Lung (tissue), 12 donors: Measurements from ENCODE around the gene ANTKMT. TPM values are rescaled to one million over a fixed set of nuclear protein-coding genes. Genes with fewer than 3 reads are reported as not detected.

Experiments used
- ATAC-seq: fragments of 200-7000 bp; cut with Tn5 transposase; one replicate; pipeline ENCODE4 v1.9.1; 2020; ENCODE audit warnings: moderate number of reproducible peaks; ENCODE audit not compliant: insufficient read depth, low FRiP score
- DNase-seq, 3 donors: peaks; one replicate each; pipeline ENCODE4 v3.0.0-alpha.2; 2013 to 2017
- H3K27ac ChIP-seq, 2 donors: one replicate each; pipeline ENCODE4 v1.5.1; 2013; ENCODE audit warnings: mild to moderate bottlenecking in 2 of 2, moderate library complexity in 2 of 2, control low read depth in 1 of 2, inconsistent platforms in 1 of 2, low read depth in 1 of 2, low read length in 1 of 2
- H3K27me3 ChIP-seq, 3 donors: one replicate each; pipeline ENCODE4 v1.5.1; 2013; ENCODE audit warnings: low read length in 2 of 3; ENCODE audit not compliant: control insufficient read depth in 3 of 3, insufficient read depth in 3 of 3
- H3K36me3 ChIP-seq, 4 donors: one replicate each; pipeline ENCODE4 v1.5.1; 2013; ENCODE audit warnings: low read length in 4 of 4, mild to moderate bottlenecking in 1 of 4, moderate library complexity in 1 of 4; ENCODE audit not compliant: control insufficient read depth in 4 of 4, insufficient read depth in 4 of 4
- H3K4me1 ChIP-seq, 5 donors: one replicate each; pipeline ENCODE4 v1.5.1; 2013; ENCODE audit warnings: low read length in 5 of 5, mild to moderate bottlenecking in 2 of 5, moderate library complexity in 1 of 5; ENCODE audit not compliant: control insufficient read depth in 5 of 5, insufficient read depth in 5 of 5
- H3K4me3 ChIP-seq: one replicate; pipeline ENCODE4 v1.5.1; 2013; ENCODE audit warnings: mild to moderate bottlenecking, control low read depth, moderate library complexity
- H3K9ac ChIP-seq, 2 donors: one replicate each; pipeline ENCODE4 v1.5.1; 2013; ENCODE audit warnings: low read length in 2 of 2, control low read depth in 1 of 2; ENCODE audit not compliant: insufficient read depth in 1 of 2
- H3K9me3 ChIP-seq, 4 donors: one replicate each; pipeline ENCODE4 v1.5.1; 2013; ENCODE audit warnings: low read length in 3 of 4, mild to moderate bottlenecking in 1 of 4, moderate library complexity in 1 of 4; ENCODE audit not compliant: control insufficient read depth in 4 of 4, insufficient read depth in 3 of 4
- CTCF ChIP-seq: IDR thresholded peaks from 2 replicates; pipeline ENCODE4 v1.5.1; 2012; ENCODE audit warnings: mild to moderate bottlenecking; ENCODE audit errors: control extremely low read depth, extremely low read depth
- WGBS, 2 donors: extraction: QIAGEN DNeasy Blood & Tissue Kit; methylation state at CpG; one replicate each; pipeline ENCODE4 v1.1.7; 2013; 5-methylcytosine and 5-hydroxymethylcytosine counted together
- polyA plus RNA-seq, 2 donors: library from polyadenylated mRNA; stranded (reverse); fragments of 200-250 nt; gene quantifications; one replicate each; pipeline ENCODE4 v1.2.1, GENCODE V29; 2013
- total RNA-seq, 2 donors: library from RNA; depleted of rRNA in 1 of 2; stranded (reverse); fragments of >200 nt in 1 of 2; gene quantifications; one replicate each; pipeline ENCODE4 v1.2.1, GENCODE V29; 2014 to 2021
- donor health status: control.
- donor health status: control.
- donor health status: Bipolar disorder and iron deficiency.
- donor health status: healthy.
- donor health status: DM: yes; HTN: yes; CAD: no.

The ANTKMT gene
- total and polyA plus RNA-seq, 4 donors, result 9.2 to 65.7 (median 45.9) TPM

DNA sequence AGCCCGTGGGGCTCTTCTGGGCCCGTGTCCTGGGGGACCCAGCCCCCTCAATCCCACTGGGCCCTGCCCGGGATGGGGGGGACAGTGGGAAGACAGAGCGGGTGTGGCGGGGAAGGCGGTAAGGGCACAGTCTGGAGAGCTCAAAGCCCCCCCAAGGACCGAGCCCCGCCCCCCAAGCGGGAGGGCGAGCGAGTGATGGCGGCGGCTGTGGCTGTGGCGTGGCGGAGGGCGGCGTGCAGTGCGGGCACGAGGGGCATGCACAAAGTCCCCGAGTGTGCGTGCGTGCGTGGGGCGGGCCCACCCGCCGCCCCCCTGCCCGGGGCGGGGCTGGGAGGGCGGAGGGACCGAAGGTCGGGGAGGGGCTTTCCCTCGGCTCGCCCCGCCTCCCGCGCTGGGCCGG, 27.2 kb upstream of the ANTKMT start:
- ATAC-seq (no peak), DNase-seq (no peak)
- no peak for TF ChIP-seq CTCF
- H3K9me3 ChIP-seq, result peaks cover 0 to 8% (median 0%) of the 10 kb centered on the region in 4 donors
- WGBS, 2 donors, result 3 to 8% methylated on average over 15 to 37 of the region's 37 CpGs
- peaks cover 0 to 27% (median 9%) of the 10 kb centered on the region in 5 donors for H3K4me1 ChIP-seq
- H3K4me3 ChIP-seq, result no peak overlapping the region
- H3K27me3 ChIP-seq, result peaks cover 0 to 35% (median 25%) of the 10 kb centered on the region in 3 donors
- H3K9ac ChIP-seq, result no peak overlapping the region
- peaks cover 0 to under 1% (median 0%) of the 10 kb centered on the region in 4 donors for H3K36me3 ChIP-seq
- H3K27ac ChIP-seq, result no peak overlapping the region

DNA sequence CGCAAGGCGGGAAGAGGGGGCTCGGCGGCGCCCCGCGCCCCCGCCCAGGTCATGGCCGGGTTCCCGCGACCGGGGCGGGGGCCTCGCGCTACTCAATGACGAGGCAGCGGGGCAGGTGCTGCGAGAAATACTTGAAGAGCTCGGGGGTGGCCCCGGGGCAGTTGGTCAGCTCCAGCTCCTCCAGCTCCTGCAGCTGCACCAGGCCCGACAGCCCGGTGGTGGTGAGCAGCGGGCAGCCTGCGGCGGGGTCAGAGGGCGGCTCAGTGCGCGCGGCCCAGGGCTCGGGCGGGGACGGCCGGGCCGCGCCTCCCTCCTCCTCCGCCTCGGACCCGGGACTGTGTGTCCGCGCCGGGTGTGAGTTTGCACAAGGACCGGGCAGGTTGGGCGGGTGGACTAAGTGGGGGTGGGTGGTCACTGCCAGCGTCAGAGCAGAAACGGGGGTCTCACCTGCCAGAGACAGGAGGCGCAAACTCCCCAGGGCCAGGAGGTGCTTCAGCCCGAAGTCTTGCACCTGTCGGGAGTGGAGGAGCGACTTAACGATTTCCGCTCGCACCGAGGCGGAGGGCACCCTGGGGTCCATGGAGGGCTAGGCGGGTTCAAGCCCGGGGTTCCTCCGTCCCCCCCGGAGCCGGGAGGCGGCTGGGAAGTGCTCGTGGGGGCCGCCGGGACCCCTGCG, 26.6 kb upstream of the ANTKMT start:
- H3K9ac ChIP-seq, result no peak overlapping the region
- no peak overlapping the region for H3K27ac ChIP-seq
- peaks cover 0 to 22% (median 5%) of the 10 kb centered on the region in 5 donors for H3K4me1 ChIP-seq
- peaks cover 0 to 36% (median 25%) of the 10 kb centered on the region in 3 donors for H3K27me3 ChIP-seq
- H3K9me3 ChIP-seq, result peaks cover 0 to 8% (median 0%) of the 10 kb centered on the region in 4 donors
- no peaks in the 10 kb centered on the region for H3K36me3 ChIP-seq
- no peak overlapping the region for H3K4me3 ChIP-seq
- ATAC-seq, result no peak
- WGBS, 2 donors, result 2 to 3% methylated on average over 54 to 64 of the region's 64 CpGs
- TF ChIP-seq CTCF, result no peak
- DNase-seq, result no peak

DNA sequence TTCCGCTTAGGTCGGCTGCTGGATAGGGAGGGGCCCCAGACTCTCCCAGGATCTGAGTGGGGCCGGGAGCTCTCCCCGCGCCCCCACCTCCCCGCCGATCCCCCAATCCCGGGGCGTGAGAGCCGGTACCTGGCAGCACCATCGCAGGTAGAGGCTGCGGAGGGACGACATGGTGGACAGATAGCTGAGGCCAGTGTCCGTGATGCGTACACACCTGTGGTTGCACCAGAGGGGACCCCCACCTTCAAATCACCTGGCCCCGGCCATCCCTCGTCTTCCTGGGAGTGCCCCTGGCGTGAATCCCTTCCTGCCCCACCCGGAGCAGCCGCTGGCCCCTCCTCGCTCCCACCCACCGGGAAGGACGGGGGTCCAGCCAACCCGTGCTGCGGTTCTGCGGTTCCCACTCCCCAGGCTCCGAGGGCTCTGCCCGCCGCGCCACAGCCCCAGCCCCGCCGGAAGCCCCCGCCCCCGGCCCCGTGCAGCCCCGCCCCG, 26.0 kb upstream of the ANTKMT start:
- no peak for ATAC-seq
- 2% methylated on average over 29 to 37 of the region's 37 CpGs for WGBS, 2 donors

More for the DNA sequence above, 26.0 kb upstream of the ANTKMT start:
- no peak for TF ChIP-seq CTCF
- no peak for DNase-seq
- Histone ChIP-seq H3K4me1 (peaks cover 0 to 16% (median 2%) of the 10 kb centered on the region in 5 donors), H3K9me3 (peaks cover 0 to 8% (median 0%) of the 10 kb centered on the region in 4 donors), H3K4me3 (no peak overlapping the region), H3K36me3 (no peaks in the 10 kb centered on the region), H3K9ac (no peak overlapping the region), H3K27ac (no peak overlapping the region), H3K27me3 (peaks cover 0 to 40% (median 25%) of the 10 kb centered on the region in 3 donors)
